Small intestine (tissue), 7 donors: Measurements from ENCODE around the gene STAT3. TPM values are rescaled to one million over a fixed set of nuclear protein-coding genes. Genes with fewer than 3 reads are reported as not detected.
A peak's percentile ranks its signal among the peaks of the same experiment; 100 is the strongest.

Experiments
- DNase-seq, 2 donors: peaks; one replicate each; pipeline versions ENCODE4 v3.0.0 to v3.0.0-alpha.2; 2013
- FAIRE-seq: peaks from 2 replicates; lab custom pipeline; 2012; peaks lifted over from hg19 to GRCh38; lab: Jason Lieb, UNC
- H3K27ac ChIP-seq, 3 donors: one replicate each; pipeline ENCODE4 v1.5.1; 2013; ENCODE audit warnings: low read length in 2 of 3, mild to moderate bottlenecking in 2 of 3, control low read depth in 1 of 3, inconsistent platforms in 1 of 3, low read depth in 1 of 3, moderate library complexity in 1 of 3
- H3K27me3 ChIP-seq, 3 donors: one replicate each; pipeline ENCODE4 v1.6.1; 2013; ENCODE audit warnings: low read length in 3 of 3, inconsistent platforms in 1 of 3; ENCODE audit not compliant: control insufficient read depth in 3 of 3, insufficient read depth in 3 of 3
- H3K36me3 ChIP-seq, 3 donors: one replicate each; pipeline ENCODE4 v1.6.1; 2013; ENCODE audit warnings: low read length in 3 of 3, inconsistent platforms in 1 of 3, low read depth in 1 of 3, mild to moderate bottlenecking in 1 of 3, moderate library complexity in 1 of 3; ENCODE audit not compliant: control insufficient read depth in 3 of 3, insufficient read depth in 2 of 3
- H3K4me1 ChIP-seq, 3 donors: one replicate each; pipeline ENCODE4 v1.6.1; 2013; ENCODE audit warnings: low read length in 2 of 3, inconsistent platforms in 1 of 3, low read depth in 1 of 3, mild to moderate bottlenecking in 1 of 3, moderate library complexity in 1 of 3; ENCODE audit not compliant: control insufficient read depth in 3 of 3, insufficient read depth in 2 of 3
- H3K4me3 ChIP-seq, 3 donors: one replicate each; pipeline ENCODE4 v1.5.1; 2013; ENCODE audit warnings: low read length in 3 of 3, control low read depth in 1 of 3, inconsistent platforms in 1 of 3, low read depth in 1 of 3, mild to moderate bottlenecking in 1 of 3, moderate library complexity in 1 of 3
- H3K9me3 ChIP-seq, 2 donors: one replicate each; pipeline ENCODE4 v1.6.1; 2013; ENCODE audit warnings: low read depth in 1 of 2, low read length in 1 of 2; ENCODE audit not compliant: control insufficient read depth in 2 of 2, insufficient read depth in 1 of 2
- WGBS, 3 donors: extraction: QIAGEN DNeasy Blood & Tissue Kit; methylation state at CpG; one replicate each; pipeline ENCODE4 v1.1.7; 2013; 5-methylcytosine and 5-hydroxymethylcytosine counted together
- polyA plus RNA-seq, 4 donors: library from polyadenylated mRNA; stranded (reverse) in 3 of 4; unstranded in 1 of 4; fragments of 200-250 nt in 3 of 4; fragments of 120-200 nt in 1 of 4; gene quantifications; one replicate each; pipeline versions ENCODE4 v1.2.1 to v1.2.3, GENCODE V29; 2013
- donor health status: healthy with polysubstance abuse.
- donor health status: control.
- donor health status: control.
- donor health status: Bipolar disorder and iron deficiency.
- donor health status: healthy.

STAT3 gene
- polyA plus RNA-seq, 4 donors, result 49.0 to 132 (median 66.1) TPM

DNA sequence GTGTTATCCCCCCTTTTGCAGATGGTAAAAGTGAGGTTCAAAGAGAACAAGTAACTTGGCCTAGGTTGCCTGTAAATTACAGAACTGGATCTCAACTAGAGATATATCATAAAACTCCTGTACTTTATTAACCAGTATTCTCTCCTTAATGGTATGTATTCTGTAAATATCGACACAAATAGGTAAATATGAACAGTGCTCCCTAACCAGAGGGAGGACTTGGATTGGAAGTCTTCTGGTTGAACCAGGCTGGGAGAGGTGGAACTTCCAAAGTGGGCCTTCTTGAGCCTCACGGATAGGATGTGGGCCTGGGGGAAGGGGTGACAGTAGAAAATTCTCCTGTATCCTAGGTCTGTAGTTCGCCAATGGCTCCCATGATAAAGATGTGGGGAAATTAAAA lies 92.2 kb downstream of the STAT3 start:
- Histone ChIP-seq H3K4me1 (no peaks in the 10 kb centered on the region), H3K9me3 (no peaks in the 10 kb centered on the region), H3K4me3 (no peak overlapping the region), H3K36me3 (peaks cover 2 to 50% (median 2%) of the 10 kb centered on the region in 3 donors), H3K27me3 (no peaks in the 10 kb centered on the region), H3K27ac (no peak overlapping the region)
- DNase-seq (no peak), FAIRE-seq (no peak)
- 93 to 96% (median 96%) methylated on average over 3 of the region's 3 CpGs for WGBS, 3 donors

DNA sequence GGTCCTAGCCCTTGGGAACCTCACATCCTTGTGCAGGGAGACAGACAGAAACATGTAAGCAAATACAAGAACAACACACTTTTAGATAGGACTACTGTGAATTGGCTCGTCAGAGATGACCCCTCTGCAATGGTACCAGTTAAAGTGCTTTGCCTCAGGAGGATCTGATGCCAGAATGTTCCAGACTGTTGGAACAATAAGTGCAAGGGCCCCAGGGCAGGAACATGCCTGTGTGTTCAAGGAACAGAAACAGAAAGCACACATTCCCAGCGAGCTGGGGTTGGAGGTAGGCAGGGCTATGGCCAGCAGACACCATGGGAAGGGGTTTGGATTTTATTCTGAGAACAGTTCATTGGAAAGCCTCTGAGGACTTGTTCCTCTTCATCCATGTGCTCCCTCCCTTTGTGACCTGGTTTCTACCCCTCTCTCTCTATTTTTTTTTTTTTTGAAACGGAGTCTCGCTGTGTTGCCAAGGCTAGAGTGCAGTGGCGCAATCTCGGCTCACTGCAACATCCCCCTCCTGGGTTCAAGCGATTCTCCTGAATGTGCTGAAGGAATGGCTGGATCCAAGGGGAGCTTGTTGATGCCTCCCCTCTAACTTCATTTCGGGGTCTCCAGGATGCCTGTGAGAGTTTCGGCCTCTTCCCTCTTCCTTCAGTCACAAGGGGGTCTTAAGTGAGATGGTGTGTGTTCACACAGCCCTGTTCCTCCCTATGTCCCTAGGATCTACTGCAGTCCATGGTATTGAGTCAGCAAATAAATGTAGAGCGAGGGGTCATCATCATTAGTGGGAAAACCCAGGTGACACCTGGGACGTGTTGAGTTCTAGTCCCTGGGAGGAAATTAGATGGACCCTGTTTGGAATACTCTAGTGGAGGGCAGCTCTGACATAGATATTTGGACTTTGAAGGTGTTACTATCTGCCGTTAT lies 93.5 kb downstream of the STAT3 start:
- Histone ChIP-seq H3K4me3 (no peak overlapping the region), H3K27me3 (no peaks in the 10 kb centered on the region), H3K9me3 (no peaks in the 10 kb centered on the region), H3K27ac (no peak overlapping the region), H3K36me3 (peaks cover 0 to 47% (median 2%) of the 10 kb centered on the region in 3 donors), H3K4me1 (no peaks in the 10 kb centered on the region)
- no peak for DNase-seq
- WGBS, 3 donors, result 81 to 85% (median 84%) methylated on average over 12 of the region's 12 CpGs
- no peak for FAIRE-seq

DNA sequence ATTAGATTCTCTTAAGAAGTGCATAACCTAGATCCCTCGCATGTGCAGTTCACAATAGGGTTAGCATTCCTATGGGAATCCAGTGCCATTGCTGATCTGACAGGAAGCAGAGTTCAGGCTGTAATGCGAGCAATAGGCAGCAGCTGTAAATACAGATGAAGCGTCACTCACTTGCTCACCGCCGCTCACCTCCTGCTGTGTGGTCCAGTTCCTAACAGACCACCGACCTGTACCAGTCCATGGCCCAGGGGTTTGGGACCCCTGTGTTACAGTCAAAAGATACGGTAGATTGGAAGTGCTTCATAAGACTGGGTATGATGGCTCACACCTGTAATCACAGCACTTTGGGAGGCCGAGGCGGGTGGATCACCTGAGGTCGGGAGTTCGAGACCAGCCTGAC lies 97.1 kb downstream of the STAT3 start:
- 88 to 92% (median 92%) methylated on average over 11 of the region's 11 CpGs for WGBS, 3 donors
- Histone ChIP-seq H3K27ac (no peak overlapping the region), H3K36me3 (peaks cover 0 to 24% (median 2%) of the 10 kb centered on the region in 3 donors), H3K9me3 (no peaks in the 10 kb centered on the region), H3K4me3 (no peak overlapping the region), H3K4me1 (peaks cover 0 to 23% (median 8%) of the 10 kb centered on the region in 3 donors), H3K27me3 (no peaks in the 10 kb centered on the region)
- no peak for FAIRE-seq
- DNase-seq, result no peak

DNA sequence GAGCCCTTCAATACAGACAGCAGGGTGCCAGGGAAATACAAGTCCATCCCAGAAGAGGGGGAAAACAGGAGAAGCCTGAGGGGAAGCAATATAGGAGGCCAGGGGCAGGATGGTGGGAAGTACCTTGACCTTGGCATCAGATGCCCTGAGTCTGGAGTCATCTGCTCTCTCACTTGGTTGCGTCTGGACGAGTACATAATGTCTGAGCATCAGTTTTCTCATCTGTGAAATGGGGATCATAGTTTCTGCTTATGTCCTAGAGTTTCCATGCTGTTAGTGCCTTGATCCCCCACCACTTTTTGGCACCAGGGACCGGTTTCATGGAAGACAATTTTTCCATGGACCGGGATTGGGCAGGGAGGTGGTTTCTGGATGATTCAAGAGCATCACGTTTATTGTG lies 97.7 kb downstream of the STAT3 start:
- FAIRE-seq, result no peak
- Histone ChIP-seq H3K4me3 (no peak overlapping the region), H3K36me3 (peaks cover 0 to 20% (median 2%) of the 10 kb centered on the region in 3 donors), H3K9me3 (no peaks in the 10 kb centered on the region), H3K4me1 (peaks cover 0 to 23% (median 8%) of the 10 kb centered on the region in 3 donors), H3K27ac (no peak overlapping the region), H3K27me3 (no peaks in the 10 kb centered on the region)
- WGBS, 3 donors, result 79 to 94% (median 85%) methylated on average over 5 of the region's 5 CpGs
- DNase-seq, result no peak

DNA sequence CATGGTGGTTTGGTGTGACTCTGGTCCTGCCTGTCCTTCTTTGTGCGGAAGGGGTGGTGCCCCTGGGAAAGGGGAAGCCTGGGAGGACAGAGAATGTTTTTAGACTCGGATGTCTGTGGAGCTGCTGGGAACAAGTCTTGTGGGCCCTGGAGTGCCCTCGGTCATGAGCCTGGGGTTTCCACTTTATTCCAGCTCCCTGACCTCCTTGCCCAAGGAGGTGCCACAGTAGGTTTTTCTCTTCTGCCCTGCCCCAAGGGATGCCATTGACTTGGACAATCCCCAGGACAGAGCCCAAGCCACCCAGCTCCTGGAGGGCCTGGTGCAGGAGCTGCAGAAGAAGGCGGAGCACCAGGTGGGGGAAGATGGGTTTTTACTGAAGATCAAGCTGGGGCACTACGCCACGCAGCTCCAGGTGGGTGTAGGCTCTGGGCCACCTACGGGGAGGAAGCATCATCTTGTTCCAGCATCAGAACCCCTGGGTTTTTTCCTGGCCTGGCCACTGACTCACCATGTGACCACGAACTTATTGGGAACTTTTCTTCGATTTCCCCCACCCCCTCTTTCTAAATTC lies 98.5 kb downstream of the STAT3 start:
- peaks cover 0 to 23% (median 8%) of the 10 kb centered on the region in 3 donors for H3K4me1 ChIP-seq
- H3K9me3 ChIP-seq, result no peaks in the 10 kb centered on the region
- H3K36me3 ChIP-seq, result peaks cover 0 to 14% (median 0%) of the 10 kb centered on the region in 3 donors
- H3K27ac ChIP-seq, result peak overlapping the region in 1 of 3 donors; percentile 82
- peak overlapping the region in 1 of 3 donors; percentile 67 for H3K4me3 ChIP-seq
- FAIRE-seq (no peak), DNase-seq (no peak)
- WGBS, 3 donors, result 70 to 84% (median 75%) methylated on average over 9 of the region's 9 CpGs
- H3K27me3 ChIP-seq, result no peaks in the 10 kb centered on the region

DNA sequence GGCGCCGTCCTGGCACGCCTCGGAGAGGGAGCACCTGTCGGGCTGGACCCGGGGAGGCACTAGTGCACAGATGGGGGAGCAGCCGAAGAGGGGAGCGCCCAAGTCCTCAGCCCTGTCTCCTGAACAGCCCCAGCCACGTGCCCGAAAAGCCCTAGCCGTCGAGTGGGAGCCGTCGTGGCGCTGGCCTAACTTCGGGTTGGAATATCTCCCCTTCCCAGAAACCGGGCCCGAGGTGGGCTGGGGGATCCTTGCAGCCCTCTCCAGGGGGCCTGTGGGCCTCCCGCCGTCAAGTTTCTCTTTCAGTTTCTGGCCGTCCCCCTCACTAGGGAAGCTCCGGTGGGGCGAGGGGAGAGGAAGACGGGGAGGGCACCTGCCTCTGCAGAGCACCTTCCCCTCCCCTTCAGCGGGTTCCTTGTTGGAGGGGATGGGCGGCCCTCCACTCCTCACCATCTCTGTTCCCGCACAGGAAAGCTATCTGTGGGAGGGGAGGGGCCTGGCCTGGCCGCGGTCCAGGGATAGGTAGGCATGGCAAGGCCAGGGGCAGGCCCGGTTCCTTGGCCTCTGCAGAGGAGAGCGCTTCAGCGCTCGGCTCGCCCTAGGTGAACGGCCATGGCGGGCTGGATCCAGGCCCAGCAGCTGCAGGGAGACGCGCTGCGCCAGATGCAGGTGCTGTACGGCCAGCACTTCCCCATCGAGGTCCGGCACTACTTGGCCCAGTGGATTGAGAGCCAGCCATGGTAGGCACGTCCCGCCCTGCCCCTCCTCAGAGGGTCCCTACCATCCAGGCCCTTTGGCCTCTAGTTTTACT lies 99.2 kb downstream of the STAT3 start:
- no peaks in the 10 kb centered on the region for H3K27me3 ChIP-seq
- WGBS, 3 donors, result 10 to 26% (median 13%) methylated on average over 37 to 44 of the region's 44 CpGs
- peaks cover 0 to 23% (median 8%) of the 10 kb centered on the region in 3 donors for H3K4me1 ChIP-seq
- peaks cover 0 to 10% (median 0%) of the 10 kb centered on the region in 3 donors for H3K36me3 ChIP-seq
- H3K4me3 ChIP-seq, result peak overlapping the region; percentile 49 to 67 (median 57)
- no peaks in the 10 kb centered on the region for H3K9me3 ChIP-seq
- DNase-seq (peak; percentile 38 to 55), FAIRE-seq (no peak)
- H3K27ac ChIP-seq, result peak overlapping the region in 2 of 3 donors; percentile 65 to 82

DNA sequence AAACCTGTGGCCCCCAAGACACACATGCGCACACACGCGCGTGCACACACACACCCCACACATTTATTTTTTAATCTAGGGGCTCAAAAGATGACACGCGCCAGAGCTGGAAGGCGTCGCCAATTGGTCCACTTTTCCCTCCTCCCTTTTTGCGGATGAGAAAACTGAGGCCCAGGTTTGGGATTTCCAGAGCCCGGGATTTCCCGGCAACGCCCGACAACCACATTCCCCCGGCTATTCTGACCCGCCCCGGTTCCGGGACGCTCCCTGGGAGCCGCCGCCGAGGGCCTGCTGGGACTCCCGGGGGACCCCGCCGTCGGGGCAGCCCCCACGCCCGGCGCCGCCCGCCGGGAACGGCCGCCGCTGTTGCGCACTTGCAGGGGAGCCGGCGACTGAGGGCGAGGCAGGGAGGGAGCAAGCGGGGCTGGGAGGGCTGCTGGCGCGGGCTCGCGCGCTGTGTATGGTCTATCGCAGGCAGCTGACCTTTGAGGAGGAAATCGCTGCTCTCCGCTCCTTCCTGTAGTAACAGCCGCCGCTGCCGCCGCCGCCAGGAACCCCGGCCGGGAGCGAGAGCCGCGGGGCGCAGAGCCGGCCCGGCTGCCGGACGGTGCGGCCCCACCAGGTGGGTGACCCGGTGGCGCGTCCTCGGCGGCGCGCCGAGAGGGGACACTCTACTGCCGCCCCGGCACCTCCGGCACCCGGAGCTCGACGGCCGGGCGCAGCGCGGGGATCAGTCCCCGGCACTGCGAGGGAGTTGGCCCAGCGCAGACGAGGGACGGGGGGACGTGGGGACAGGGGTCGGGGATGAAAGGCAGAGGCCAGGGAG lies 100.1 kb downstream of the STAT3 start, which contains the start of gene STAT5A:
TSS of gene STAT5A (plus strand) at position 522 of the 826 bp plus-strand sequence. CDS start 914 bp downstream, outside the sequence.
- no peak for FAIRE-seq
- WGBS, 3 donors, result 3 to 9% (median 5%) methylated on average over 45 to 88 of the region's 88 CpGs
- peak within 1 kb of the TSS; percentile 20 to 82 (median 73) for H3K27ac ChIP-seq

More for the DNA sequence above, 100.1 kb downstream of the STAT3 start, which contains the start of gene STAT5A:
- peaks cover 0 to 7% (median 0%) of the 10 kb centered on the region in 3 donors for H3K36me3 ChIP-seq
- H3K27me3 ChIP-seq, result no peaks in the 10 kb centered on the region
- peaks cover 0 to 23% (median 8%) of the 10 kb centered on the region in 3 donors for H3K4me1 ChIP-seq
- peak; percentile 80 to 92 for DNase-seq
- no peaks in the 10 kb centered on the region for H3K9me3 ChIP-seq
- peak within 1 kb of the TSS; percentile 49 to 67 (median 57) for H3K4me3 ChIP-seq
